ENCODE measurements around the gene DDX23. TPM values are rescaled to one million over a fixed set of nuclear protein-coding genes. Genes with fewer than 3 reads are reported as not detected.

DDX23 gene
- total and polyA plus RNA-seq, 11 donors = 16.8 to 51.2 (median 35.8) TPM

- WGBS, 4 donors = 7 to 12% (median 9%) methylated on average over 3 of the region's 3 CpGs
Observed at GRCh38 chr12:48779869-48780268, 72.1 kb downstream of the DDX23 start.

More at GRCh38 chr12:48779869-48780268, 72.1 kb downstream of the DDX23 start:
- Histone ChIP-seq H3K36me3 (peaks cover 0 to 50% (median 37%) of the 10 kb centered on the region in 9 donors), H3K27me3 (no peaks in the 10 kb centered on the region), H3K4me1 (peaks cover 10 to 94% (median 64%) of the 10 kb centered on the region in 12 donors), H3K9me3 (no peaks in the 10 kb centered on the region), H3K4me3 (peak overlapping the region in 4 of 12 donors; percentile 2 to 11 (median 8)), H3K27ac (peak overlapping the region; percentile 60 to 99 (median 94))
- ATAC-seq = peak; percentile 78 to 84 (median 80)
- intact Hi-C loops (cut with DNase I) = loop anchor here in 1 of 10 donors (2.0 kb wide), 1 partner anchor 13 kb away; no protein-coding TSS in a partner anchor
- peak; percentile 81 to 92 (median 87) for DNase-seq
- no peak for TF ChIP-seq POLR2A (IDR thresholded peaks at IDR 0.05)
- TF ChIP-seq CTCF (IDR thresholded peaks at IDR 0.05) = no peak

Other genes starting within 250 kb of the DDX23 start
- gene KANSL2, start 169.9 kb downstream of the DDX23 start, total RNA-seq = 10 to 100 TPM; 20.1 to 34.4 (median 24.0) TPM
- gene KANSL2, start 169.9 kb downstream of the DDX23 start, polyA plus RNA-seq = 10 to 100 TPM; 22.1 to 35.6 TPM
- 10 to 100 TPM; 11.0 to 29.7 (median 18.1) TPM for gene CCNT1, start 135.5 kb downstream of the DDX23 start, total RNA-seq
- gene CCNT1, start 135.5 kb downstream of the DDX23 start, polyA plus RNA-seq = 1 to 10 TPM; 2.4 to 5.4 TPM
- 100 to 1,000 TPM in 8 of 9 donors, 10 to 100 TPM in 1; 88.4 to 145 (median 106) TPM for gene ADCY6, start 63.1 kb downstream of the DDX23 start, total RNA-seq
- 10 to 100 TPM; 60.6 to 87.7 TPM for gene ADCY6, start 63.1 kb downstream of the DDX23 start, polyA plus RNA-seq
- 10 to 100 TPM in 1 of 9 donors, 1 to 10 TPM in 8; 3.2 to 11.2 (median 5.3) TPM for gene CACNB3, start 33.7 kb downstream of the DDX23 start, total RNA-seq
- 1 to 10 TPM; 4.4 to 5.7 TPM for gene CACNB3, start 33.7 kb downstream of the DDX23 start, polyA plus RNA-seq
- 1 to 10 TPM in 2 of 9 donors, under 1 TPM in 5, not detected in 2; 0.35 to 1.5 (median 0.60) TPM for gene RND1, start 13.7 kb upstream of the DDX23 start, total RNA-seq
- gene RND1, start 13.7 kb upstream of the DDX23 start, polyA plus RNA-seq = under 1 TPM; 0.53 to 0.95 TPM
- 10 to 100 TPM in 2 of 9 donors, 1 to 10 TPM in 7; 1.6 to 26.0 (median 3.2) TPM for gene FKBP11, start 73.3 kb upstream of the DDX23 start, total RNA-seq
- 10 to 100 TPM in 1 of 2 donors, 1 to 10 TPM in 1; 5.5 to 28.1 TPM for gene FKBP11, start 73.3 kb upstream of the DDX23 start, polyA plus RNA-seq
- gene ARF3, start 105.3 kb upstream of the DDX23 start, total RNA-seq = 100 to 1,000 TPM in 1 of 9 donors, 10 to 100 TPM in 8; 35.8 to 130 (median 54.0) TPM
- gene ARF3, start 105.3 kb upstream of the DDX23 start, polyA plus RNA-seq = 10 to 100 TPM; 40.1 to 61.5 TPM
- gene WNT10B, start 119.6 kb upstream of the DDX23 start, total RNA-seq = 1 to 10 TPM in 1 of 9 donors, under 1 TPM in 7, not detected in 1; 0.12 to 1.3 (median 0.22) TPM
- under 1 TPM; 0.08 to 0.28 TPM for gene WNT10B, start 119.6 kb upstream of the DDX23 start, polyA plus RNA-seq
- under 1 TPM in 1 of 9 donors, not detected in 8; 0.29 TPM for gene WNT1, start 126.2 kb upstream of the DDX23 start, total RNA-seq
- not detected for gene WNT1, start 126.2 kb upstream of the DDX23 start, polyA plus RNA-seq
- gene DDN, start 147.2 kb upstream of the DDX23 start, total RNA-seq = 1 to 10 TPM in 4 of 9 donors, under 1 TPM in 5; 0.40 to 2.8 (median 0.95) TPM
- under 1 TPM; 0.42 to 0.91 TPM for gene DDN, start 147.2 kb upstream of the DDX23 start, polyA plus RNA-seq
- gene PRKAG1, start 166.6 kb upstream of the DDX23 start, total RNA-seq = 100 to 1,000 TPM in 2 of 9 donors, 10 to 100 TPM in 7; 72.0 to 107 (median 98.6) TPM
- gene PRKAG1, start 166.6 kb upstream of the DDX23 start, polyA plus RNA-seq = 10 to 100 TPM; 91.5 to 93.5 TPM
- gene KMT2D, start 208.6 kb upstream of the DDX23 start, total RNA-seq = 10 to 100 TPM; 32.5 to 82.7 (median 55.6) TPM
- gene KMT2D, start 208.6 kb upstream of the DDX23 start, polyA plus RNA-seq = 10 to 100 TPM; 38.1 to 47.4 TPM
- gene RHEBL1, start 217.8 kb upstream of the DDX23 start, total RNA-seq = 1 to 10 TPM in 2 of 9 donors, under 1 TPM in 2, not detected in 5; 0.19 to 2.0 (median 0.72) TPM
- under 1 TPM; 0.37 to 0.50 TPM for gene RHEBL1, start 217.8 kb upstream of the DDX23 start, polyA plus RNA-seq
- gene DHH, start 242.6 kb upstream of the DDX23 start, total RNA-seq = 1 to 10 TPM in 1 of 9 donors, under 1 TPM in 8; 0.34 to 1.5 (median 0.76) TPM
- gene DHH, start 242.6 kb upstream of the DDX23 start, polyA plus RNA-seq = 1 to 10 TPM in 1 of 2 donors, under 1 TPM in 1; 0.38 to 1.0 TPM

Data from heart left ventricle (tissue), 16 donors.